ENCODE results near the gene ADAMTS4.

DNA sequence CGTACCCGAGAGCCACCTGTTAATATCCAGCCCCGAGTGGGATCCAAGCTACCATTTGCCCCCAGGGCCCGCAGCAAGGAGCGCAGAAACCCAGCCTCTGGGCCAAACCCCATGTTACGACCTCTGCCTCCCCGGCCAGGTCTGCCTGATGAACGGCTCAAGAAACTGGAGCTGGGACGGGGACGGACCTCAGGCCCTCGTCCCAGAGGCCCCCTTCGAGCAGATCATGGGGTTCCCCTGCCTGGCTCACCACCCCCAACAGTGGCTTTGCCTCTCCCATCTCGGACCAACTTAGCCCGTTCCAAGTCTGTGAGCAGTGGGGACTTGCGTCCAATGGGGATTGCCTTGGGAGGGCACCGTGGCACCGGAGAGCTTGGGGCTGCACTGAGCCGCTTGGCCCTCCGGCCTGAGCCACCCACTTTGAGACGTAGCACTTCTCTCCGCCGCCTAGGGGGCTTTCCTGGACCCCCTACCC is 38.1 kb downstream of the ADAMTS4 start:
- TF ChIP-seq, protein P1, sequence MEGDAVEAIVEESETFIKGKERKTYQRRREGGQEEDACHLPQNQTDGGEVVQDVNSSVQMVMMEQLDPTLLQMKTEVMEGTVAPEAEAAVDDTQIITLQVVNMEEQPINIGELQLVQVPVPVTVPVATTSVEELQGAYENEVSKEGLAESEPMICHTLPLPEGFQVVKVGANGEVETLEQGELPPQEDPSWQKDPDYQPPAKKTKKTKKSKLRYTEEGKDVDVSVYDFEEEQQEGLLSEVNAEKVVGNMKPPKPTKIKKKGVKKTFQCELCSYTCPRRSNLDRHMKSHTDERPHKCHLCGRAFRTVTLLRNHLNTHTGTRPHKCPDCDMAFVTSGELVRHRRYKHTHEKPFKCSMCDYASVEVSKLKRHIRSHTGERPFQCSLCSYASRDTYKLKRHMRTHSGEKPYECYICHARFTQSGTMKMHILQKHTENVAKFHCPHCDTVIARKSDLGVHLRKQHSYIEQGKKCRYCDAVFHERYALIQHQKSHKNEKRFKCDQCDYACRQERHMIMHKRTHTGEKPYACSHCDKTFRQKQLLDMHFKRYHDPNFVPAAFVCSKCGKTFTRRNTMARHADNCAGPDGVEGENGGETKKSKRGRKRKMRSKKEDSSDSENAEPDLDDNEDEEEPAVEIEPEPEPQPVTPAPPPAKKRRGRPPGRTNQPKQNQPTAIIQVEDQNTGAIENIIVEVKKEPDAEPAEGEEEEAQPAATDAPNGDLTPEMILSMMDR (IDR thresholded peaks at IDR 0.05; ENCODE audit: insufficient read depth, low read depth, low read length): no peak
- TF ChIP-seq EZH2 (IDR thresholded peaks at IDR 0.05; ENCODE audit: insufficient read depth, low read length): no peak
